ENCODE results near the gene OAT. TPM values are rescaled to one million over a fixed set of nuclear protein-coding genes. Genes with fewer than 3 reads are reported as not detected.

Gene OAT
- total and polyA plus RNA-seq, 3 experiments from 2014 or later = 44.1 to 69.5 (median 46.8) TPM

- Mint-ChIP-seq H3K27ac (no peak overlapping the region), H3K27me3 (peaks cover 10 to 15% of the 10 kb centered on the region in 2 donors), H3K4me3 (no peak overlapping the region), H3K4me1 (peaks cover 4 to 8% (median 7%) of the 10 kb centered on the region in 3 donors), H3K9me3 (no peaks in the 10 kb centered on the region), H3K36me3 (peaks cover 0 to 2% (median 0%) of the 10 kb centered on the region in 3 donors)
- H3K27ac ChIP-seq (ENCODE audit: low read depth, low read length) = no peak overlapping the region
- H3K4me3 ChIP-seq (ENCODE audit: low read length) = no peak overlapping the region
- H3K27me3 ChIP-seq (ENCODE audit: insufficient read depth, low read length, poor library complexity, severe bottlenecking) = no peaks in the 10 kb centered on the region
- ChIA-PET CTCF (no interaction called here), POLR2A (no interaction called here)
- peaks cover 7% of the 10 kb centered on the region for H3K4me1 ChIP-seq (ENCODE audit: insufficient read depth, low read length)
- DNase-seq = no peak
- H3K36me3 ChIP-seq (ENCODE audit: insufficient read depth, low read length) = no peaks in the 10 kb centered on the region
- no peaks in the 10 kb centered on the region for H3K9me3 ChIP-seq (ENCODE audit: low read length)
Measured at GRCh38 chr10:124422742-124423141, 4.0 kb upstream of the OAT start.

DNA sequence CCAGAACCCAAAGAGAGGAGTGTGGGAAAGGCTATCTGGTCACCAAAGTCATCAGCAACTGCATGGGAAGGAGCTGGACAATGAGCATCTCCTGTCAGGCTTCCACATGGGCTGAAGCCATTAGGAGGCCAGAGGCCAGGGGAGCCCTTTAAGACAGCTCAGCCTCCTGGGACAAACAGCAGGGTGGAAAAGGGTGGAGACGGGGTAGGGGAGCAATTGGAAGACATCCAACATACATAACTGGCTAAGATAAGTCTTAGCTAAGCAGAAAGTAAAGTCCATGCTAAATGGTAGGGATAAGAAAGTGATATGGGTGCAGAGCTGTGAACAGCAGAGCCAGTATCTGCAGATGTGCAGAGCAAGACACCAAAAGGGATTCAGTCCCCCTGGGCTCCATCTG is 1.5 kb upstream of the OAT start:
- Histone ChIP-seq H3K9me3 (ENCODE audit: low read length) (no peaks in the 10 kb centered on the region), H3K4me1 (ENCODE audit: insufficient read depth, low read length) (peaks cover 13% of the 10 kb centered on the region), H3K4me3 (ENCODE audit: low read length) (no peak overlapping the region), H3K36me3 (ENCODE audit: insufficient read depth, low read length) (no peaks in the 10 kb centered on the region), H3K27ac (ENCODE audit: low read depth, low read length) (peak overlapping the region; percentile 10), H3K27me3 (ENCODE audit: insufficient read depth, low read length, poor library complexity, severe bottlenecking) (no peaks in the 10 kb centered on the region)
- ChIA-PET CTCF (no interaction called here), POLR2A (no interaction called here)
- Mint-ChIP-seq H3K4me3 (peak overlapping the region in 3 of 7 donors; percentile 9 to 93 (median 10)), H3K9me3 (no peaks in the 10 kb centered on the region), H3K27ac (no peak overlapping the region), H3K4me1 (peaks cover 21 to 30% (median 21%) of the 10 kb centered on the region in 3 donors), H3K27me3 (peaks cover 8 to 15% of the 10 kb centered on the region in 2 donors), H3K36me3 (peaks cover 0 to 2% (median 0%) of the 10 kb centered on the region in 3 donors)
- DNase-seq = no peak

DNA sequence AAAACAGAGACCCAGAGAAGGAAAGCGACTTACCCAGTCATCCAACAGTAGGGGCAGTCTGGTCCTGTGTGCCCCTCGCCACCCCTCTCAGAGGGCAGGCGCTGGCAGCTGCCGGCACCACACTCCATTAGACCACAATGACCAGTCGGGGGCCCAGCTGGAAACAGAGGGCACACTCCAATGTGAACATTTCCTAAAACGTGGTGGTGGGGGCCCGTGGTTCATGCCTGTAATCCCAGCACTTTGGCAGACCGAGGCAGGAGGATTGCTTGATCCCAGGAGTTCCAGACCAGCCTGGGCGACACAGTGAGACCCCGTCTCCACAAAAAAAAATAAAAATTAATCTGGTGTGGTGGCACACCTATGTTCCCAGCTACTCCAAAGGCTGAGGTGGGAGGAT is 912 bp upstream of the OAT start:
- Mint-ChIP-seq H3K9me3 (no peaks in the 10 kb centered on the region), H3K27me3 (peaks cover 8 to 15% of the 10 kb centered on the region in 2 donors), H3K4me1 (peaks cover 21 to 33% (median 24%) of the 10 kb centered on the region in 3 donors), H3K4me3 (peak overlapping the region; percentile 81 to 95 (median 85)), H3K27ac (peak overlapping the region in 5 of 8 donors; percentile 28 to 85 (median 63)), H3K36me3 (peaks cover 0 to 2% (median 0%) of the 10 kb centered on the region in 3 donors)
- Histone ChIP-seq H3K27ac (ENCODE audit: low read depth, low read length) (peak overlapping the region; percentile 65), H3K4me1 (ENCODE audit: insufficient read depth, low read length) (peaks cover 13% of the 10 kb centered on the region), H3K36me3 (ENCODE audit: insufficient read depth, low read length) (no peaks in the 10 kb centered on the region), H3K4me3 (ENCODE audit: low read length) (peak overlapping the region; percentile 63), H3K9me3 (ENCODE audit: low read length) (no peaks in the 10 kb centered on the region), H3K27me3 (ENCODE audit: insufficient read depth, low read length, poor library complexity, severe bottlenecking) (no peaks in the 10 kb centered on the region)
- DNase-seq = peak in 1 of 5 donors; percentile 4
- CTCF ChIA-PET = interaction anchor here (1.0 to 1.2 kb wide), 4 partner anchors 8 to 1258 kb away, joined by 3 to 7 read pairs (median 4); no protein-coding TSS in a partner anchor
- POLR2A ChIA-PET = no interaction called here

GRCh38 chr10:124417895-124418725 is 613 bp downstream of the OAT start:
- H3K27me3 Mint-ChIP-seq = peaks cover 3 to 6% of the 10 kb centered on the region in 2 donors
- DNase-seq = peak; percentile 23 to 67 (median 38)
- no peaks in the 10 kb centered on the region for H3K9me3 Mint-ChIP-seq
- no peaks in the 10 kb centered on the region for H3K27me3 ChIP-seq (ENCODE audit: insufficient read depth, low read length, poor library complexity, severe bottlenecking)
- no peaks in the 10 kb centered on the region for H3K9me3 ChIP-seq (ENCODE audit: low read length)
- no peaks in the 10 kb centered on the region for H3K36me3 ChIP-seq (ENCODE audit: insufficient read depth, low read length)
- peak overlapping the region in 7 of 8 donors; percentile 21 to 76 (median 57) for H3K27ac Mint-ChIP-seq
- H3K36me3 Mint-ChIP-seq = peaks cover 0 to 2% (median 0%) of the 10 kb centered on the region in 3 donors
- POLR2A ChIA-PET = interaction anchor here (0.5 to 2.5 kb wide), 4 partner anchors 11 to 360 kb away, joined by 3 to 12 read pairs (median 6); partner anchors contain the start of gene LHPP
- H3K4me1 ChIP-seq (ENCODE audit: insufficient read depth, low read length) = peaks cover 13% of the 10 kb centered on the region
- CTCF ChIA-PET = interaction anchor here (0.8 to 4.7 kb wide), 5 partner anchors 11 to 29 kb away, joined by 3 to 19 read pairs (median 4); no protein-coding TSS in a partner anchor
- peaks cover 21 to 37% (median 28%) of the 10 kb centered on the region in 3 donors for H3K4me1 Mint-ChIP-seq
- H3K27ac ChIP-seq (ENCODE audit: low read depth, low read length) = peak overlapping the region; percentile 54
- peak overlapping the region; percentile 63 for H3K4me3 ChIP-seq (ENCODE audit: low read length)
- peak overlapping the region; percentile 79 to 95 (median 85) for H3K4me3 Mint-ChIP-seq

DNA sequence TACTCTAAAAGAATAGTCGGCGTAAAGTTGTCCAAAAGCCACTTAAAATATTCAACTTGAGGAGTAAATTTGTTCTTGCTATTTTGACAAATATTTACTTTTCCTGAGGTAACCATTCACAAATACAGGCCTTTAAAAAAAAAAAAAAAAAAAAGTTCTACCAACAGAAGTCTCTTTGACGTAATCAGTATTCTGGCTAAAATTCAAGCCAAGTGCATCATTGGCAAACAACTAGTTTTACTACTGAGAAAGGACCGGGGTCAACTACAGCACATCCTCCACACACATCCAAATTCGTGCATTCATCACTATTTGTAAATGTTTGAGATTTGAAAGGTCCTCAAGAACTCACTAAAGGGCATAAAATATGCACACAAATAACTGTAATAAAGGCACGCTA is 2.0 kb downstream of the OAT start:
- CTCF ChIA-PET = interaction anchor here (2.1 to 4.7 kb wide), 2 partner anchors 13 to 28 kb away, joined by 6 to 19 read pairs; no protein-coding TSS in a partner anchor
- Histone ChIP-seq H3K36me3 (ENCODE audit: insufficient read depth, low read length) (no peaks in the 10 kb centered on the region), H3K4me3 (ENCODE audit: low read length) (no peak overlapping the region), H3K9me3 (ENCODE audit: low read length) (no peaks in the 10 kb centered on the region), H3K27ac (ENCODE audit: low read depth, low read length) (no peak overlapping the region), H3K27me3 (ENCODE audit: insufficient read depth, low read length, poor library complexity, severe bottlenecking) (no peaks in the 10 kb centered on the region), H3K4me1 (ENCODE audit: insufficient read depth, low read length) (peaks cover 13% of the 10 kb centered on the region)
- peaks cover 21 to 42% (median 32%) of the 10 kb centered on the region in 3 donors for H3K4me1 Mint-ChIP-seq
- no peak overlapping the region for H3K27ac Mint-ChIP-seq
- DNase-seq = no peak
- peaks cover 0 to 7% (median 5%) of the 10 kb centered on the region in 3 donors for H3K36me3 Mint-ChIP-seq
- peaks cover 0 to 1% of the 10 kb centered on the region in 2 donors for H3K27me3 Mint-ChIP-seq
- H3K9me3 Mint-ChIP-seq = no peaks in the 10 kb centered on the region
- peak overlapping the region in 5 of 7 donors; percentile 21 to 93 (median 57) for H3K4me3 Mint-ChIP-seq
- POLR2A ChIA-PET = interaction anchor here (2.5 kb wide), 1 partner anchor 45 kb away, joined by 6 read pairs; the partner anchor contains the start of gene LHPP

DNA sequence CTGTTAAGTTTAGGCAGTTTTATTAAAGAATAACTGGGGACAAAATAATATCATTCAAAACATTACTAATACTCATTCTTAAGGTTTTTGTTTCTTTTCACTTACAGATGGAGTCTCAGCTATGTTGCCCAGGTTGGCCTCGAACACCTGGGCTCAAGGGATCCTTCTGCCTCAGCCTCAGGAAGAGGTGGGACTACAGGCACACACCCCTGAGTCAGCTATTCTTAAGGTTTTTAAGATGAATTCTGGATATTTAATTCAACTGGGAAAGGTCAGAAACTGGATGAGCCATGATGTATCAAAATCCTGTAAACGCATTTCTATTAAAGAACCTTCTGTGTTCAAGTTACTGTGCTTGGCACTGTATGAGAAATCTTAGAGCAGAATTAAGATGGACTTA is 3.5 kb downstream of the OAT start:
- Histone ChIP-seq H3K27ac (ENCODE audit: low read depth, low read length) (no peak overlapping the region), H3K4me3 (ENCODE audit: low read length) (no peak overlapping the region), H3K27me3 (ENCODE audit: insufficient read depth, low read length, poor library complexity, severe bottlenecking) (no peaks in the 10 kb centered on the region), H3K9me3 (ENCODE audit: low read length) (no peaks in the 10 kb centered on the region), H3K36me3 (ENCODE audit: insufficient read depth, low read length) (no peaks in the 10 kb centered on the region), H3K4me1 (ENCODE audit: insufficient read depth, low read length) (peaks cover 13% of the 10 kb centered on the region)
- Mint-ChIP-seq H3K4me1 (peaks cover 21 to 45% (median 32%) of the 10 kb centered on the region in 3 donors), H3K9me3 (no peaks in the 10 kb centered on the region), H3K27me3 (peaks cover 0 to 1% of the 10 kb centered on the region in 2 donors), H3K27ac (no peak overlapping the region), H3K36me3 (peaks cover 4 to 16% (median 5%) of the 10 kb centered on the region in 3 donors), H3K4me3 (peak overlapping the region in 1 of 7 donors; percentile 40)
- no peak for DNase-seq
- ChIA-PET CTCF (interaction anchor here (4.7 kb wide), 1 partner anchor 26 kb away, joined by 19 read pairs; no protein-coding TSS in a partner anchor), POLR2A (no interaction called here)

- H3K36me3 Mint-ChIP-seq = peaks cover 4 to 23% (median 5%) of the 10 kb centered on the region in 3 donors
- H3K4me3 ChIP-seq (ENCODE audit: low read length) = no peak overlapping the region
- no peak overlapping the region for H3K4me3 Mint-ChIP-seq
- no peaks in the 10 kb centered on the region for H3K9me3 Mint-ChIP-seq
- H3K27ac ChIP-seq (ENCODE audit: low read depth, low read length) = no peak overlapping the region
- H3K4me1 Mint-ChIP-seq = peaks cover 18 to 42% (median 33%) of the 10 kb centered on the region in 3 donors
- peaks cover 8% of the 10 kb centered on the region for H3K4me1 ChIP-seq (ENCODE audit: insufficient read depth, low read length)
- no peaks in the 10 kb centered on the region for H3K27me3 ChIP-seq (ENCODE audit: insufficient read depth, low read length, poor library complexity, severe bottlenecking)
- no peak overlapping the region for H3K27ac Mint-ChIP-seq
- H3K9me3 ChIP-seq (ENCODE audit: low read length) = no peaks in the 10 kb centered on the region
- no peaks in the 10 kb centered on the region for H3K36me3 ChIP-seq (ENCODE audit: insufficient read depth, low read length)
- DNase-seq = no peak
- ChIA-PET CTCF (interaction anchor here (2.2 to 4.7 kb wide), 2 partner anchors 10 to 25 kb away, joined by 7 to 19 read pairs; no protein-coding TSS in a partner anchor), POLR2A (no interaction called here)
- H3K27me3 Mint-ChIP-seq = no peaks in the 10 kb centered on the region
Measured at GRCh38 chr10:124414076-124414475, 4.6 kb downstream of the OAT start.

GRCh38 chr10:124409696-124410095 is 9.0 kb downstream of the OAT start:
- no peak for DNase-seq
- POLR2A ChIA-PET = no interaction called here
- peaks cover 0 to 14% (median 12%) of the 10 kb centered on the region in 3 donors for H3K4me1 Mint-ChIP-seq

More at GRCh38 chr10:124409696-124410095, 9.0 kb downstream of the OAT start:
- no peak overlapping the region for H3K4me3 Mint-ChIP-seq
- Histone ChIP-seq H3K9me3 (ENCODE audit: low read length) (no peaks in the 10 kb centered on the region), H3K4me1 (ENCODE audit: insufficient read depth, low read length) (no peaks in the 10 kb centered on the region), H3K4me3 (ENCODE audit: low read length) (no peak overlapping the region), H3K27ac (ENCODE audit: low read depth, low read length) (no peak overlapping the region), H3K36me3 (ENCODE audit: insufficient read depth, low read length) (peaks cover 12% of the 10 kb centered on the region), H3K27me3 (ENCODE audit: insufficient read depth, low read length, poor library complexity, severe bottlenecking) (no peaks in the 10 kb centered on the region)
- CTCF ChIA-PET = interaction anchor here (1.0 kb wide), 1 partner anchor 21 kb away, joined by 3 read pairs; no protein-coding TSS in a partner anchor
- H3K9me3 Mint-ChIP-seq = no peaks in the 10 kb centered on the region
- peaks cover 4 to 53% (median 18%) of the 10 kb centered on the region in 3 donors for H3K36me3 Mint-ChIP-seq
- no peak overlapping the region for H3K27ac Mint-ChIP-seq
- H3K27me3 Mint-ChIP-seq = no peaks in the 10 kb centered on the region

Data from CD8-positive, alpha-beta memory T cell (primary cell).